Stimulated activated CD4-positive, alpha-beta T cell treated with anti-CD3 and anti-CD28 coated beads, Interleukin-15, amount 100 ng/mL, for 1 hour (primary cell): Measurements from ENCODE around the gene ZNF14.
"Not testable (repeated sequence)": the region's sequence is repeated elsewhere in the genome, so short reads cannot be mapped to it uniquely, and the experiment has no call there.

Experiments
- DNase-seq, 2 donors: peaks; one replicate each; pipeline ENCODE4 v3.0.0-alpha.2; 2020; ENCODE audit warnings: low read depth in 1 of 2, low spot score in 1 of 2

Gene ZNF14

DNA sequence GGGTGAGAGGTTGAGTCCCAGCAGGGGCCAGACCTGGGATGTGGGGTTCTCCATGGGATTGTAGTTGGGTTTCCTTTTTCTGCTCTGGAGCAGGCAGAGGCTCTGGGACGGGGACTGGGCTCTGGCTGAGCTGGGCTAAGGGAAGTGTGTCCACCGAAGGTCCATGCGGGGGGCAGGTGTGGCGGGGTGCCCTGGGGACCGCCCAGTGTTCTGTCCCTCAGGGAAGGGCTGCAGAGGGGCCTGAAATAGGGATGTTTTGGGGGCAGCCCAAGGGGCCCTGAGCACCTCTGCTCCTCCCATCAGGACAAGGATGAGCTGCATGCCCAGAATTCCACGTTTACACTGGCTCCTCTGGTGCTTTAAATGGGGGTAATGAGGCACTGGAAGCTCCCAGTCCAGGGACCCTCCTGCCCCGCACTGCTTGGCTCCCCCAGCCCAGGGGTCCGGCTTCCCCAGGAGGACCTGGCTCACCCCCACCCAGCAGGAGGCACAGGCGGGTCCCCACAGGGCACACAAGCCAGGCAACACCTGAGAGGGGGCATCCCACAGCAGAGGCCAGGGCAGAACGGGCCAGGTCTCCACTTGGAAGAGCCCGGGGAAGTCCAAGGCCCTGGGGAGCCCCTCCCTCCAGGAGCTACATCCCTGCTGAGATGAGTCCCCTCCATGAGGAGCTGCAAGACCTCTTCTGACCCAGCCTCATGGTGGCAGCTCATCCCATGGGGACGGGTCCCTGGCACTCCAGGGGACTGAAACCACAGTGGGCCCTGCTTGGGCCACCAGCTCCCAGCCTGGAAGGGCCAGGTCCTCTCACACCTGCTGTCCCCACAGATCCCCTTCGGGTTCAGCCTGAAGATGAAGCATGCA lies 14.7 kb upstream of the ZNF14 start:
- no peak for DNase-seq

DNA sequence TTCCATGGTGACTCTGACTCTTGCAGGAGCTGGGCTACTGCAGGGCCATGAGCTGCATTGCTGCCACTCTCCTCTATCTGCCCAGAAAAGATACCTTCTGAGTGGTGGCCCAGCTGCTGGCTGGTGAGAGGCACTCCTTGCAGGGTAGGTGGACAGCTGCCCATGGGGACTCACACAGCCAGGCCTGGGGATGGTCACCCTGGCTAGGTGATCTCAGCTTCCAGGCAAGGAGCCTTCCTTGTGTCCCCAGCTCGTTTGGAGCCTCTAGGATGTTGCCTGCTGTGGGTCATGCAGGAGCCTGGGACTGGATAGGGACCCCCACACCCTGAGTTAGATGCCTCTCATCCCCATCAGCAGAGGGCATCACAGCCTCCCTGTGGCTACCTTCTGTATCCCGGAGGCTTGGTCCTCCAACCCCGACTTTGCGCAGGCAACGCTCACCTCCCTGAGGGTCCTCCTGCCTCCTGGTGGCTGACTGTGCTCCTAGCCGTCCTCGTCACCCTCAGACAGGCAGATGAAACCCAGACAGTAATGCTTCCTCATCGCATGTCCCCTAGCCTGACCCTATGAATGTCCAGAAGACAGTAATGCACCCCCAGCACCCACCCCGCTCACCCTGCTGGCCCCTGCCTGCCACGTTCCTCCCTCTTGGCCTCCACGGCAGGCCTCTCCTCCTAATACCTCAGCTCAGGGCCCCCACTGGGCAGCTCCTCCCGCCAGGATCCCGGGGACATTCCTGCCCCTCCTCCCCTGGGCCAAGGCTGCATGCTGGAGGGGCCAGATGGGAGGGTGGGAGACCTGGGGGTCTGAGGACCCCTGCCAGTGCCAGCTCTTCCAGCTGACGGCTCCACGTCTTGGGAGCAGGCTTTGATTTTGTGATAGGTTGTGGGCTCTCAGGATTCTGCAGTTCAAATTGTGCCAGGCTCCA lies 13.6 kb upstream of the ZNF14 start:
- no peak for DNase-seq

DNA sequence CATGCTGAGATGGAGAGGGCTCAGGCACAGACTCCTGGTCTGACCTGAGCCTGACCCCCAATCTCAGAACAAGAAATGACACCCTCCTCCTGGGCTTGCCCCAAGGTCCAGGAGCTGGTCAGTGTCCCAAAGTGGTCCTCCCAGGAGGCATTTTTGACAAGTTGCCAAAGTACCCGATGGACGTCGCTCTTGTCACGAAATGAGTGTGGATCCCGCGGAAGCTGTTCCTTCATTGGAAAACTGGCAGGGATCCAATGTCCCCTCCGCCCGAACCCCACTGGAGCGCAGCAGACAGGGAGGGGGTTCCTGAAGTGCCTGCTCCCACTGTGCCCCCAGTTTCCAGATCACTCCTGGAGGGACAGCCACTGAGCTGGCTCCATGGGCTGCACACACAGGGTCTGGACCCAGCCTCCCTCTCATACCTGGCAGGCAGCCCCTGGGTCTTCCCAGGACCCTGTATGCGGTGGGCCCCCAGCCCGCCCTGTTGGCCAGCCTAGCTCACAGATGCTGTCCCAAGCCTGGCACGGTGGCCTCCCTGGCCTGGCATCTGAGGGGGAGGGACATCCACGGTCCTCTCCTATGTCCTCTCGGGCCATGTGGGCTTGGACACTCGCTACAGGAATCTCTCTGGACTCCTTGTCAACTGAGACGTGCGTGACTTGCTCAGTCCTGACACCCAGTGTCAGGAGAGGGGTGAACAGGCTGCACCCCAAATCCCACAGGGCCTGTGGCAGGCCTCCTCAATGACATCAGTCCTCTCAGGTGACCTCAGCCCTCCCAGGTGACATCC lies 12.8 kb upstream of the ZNF14 start:
- DNase-seq = no peak

DNA sequence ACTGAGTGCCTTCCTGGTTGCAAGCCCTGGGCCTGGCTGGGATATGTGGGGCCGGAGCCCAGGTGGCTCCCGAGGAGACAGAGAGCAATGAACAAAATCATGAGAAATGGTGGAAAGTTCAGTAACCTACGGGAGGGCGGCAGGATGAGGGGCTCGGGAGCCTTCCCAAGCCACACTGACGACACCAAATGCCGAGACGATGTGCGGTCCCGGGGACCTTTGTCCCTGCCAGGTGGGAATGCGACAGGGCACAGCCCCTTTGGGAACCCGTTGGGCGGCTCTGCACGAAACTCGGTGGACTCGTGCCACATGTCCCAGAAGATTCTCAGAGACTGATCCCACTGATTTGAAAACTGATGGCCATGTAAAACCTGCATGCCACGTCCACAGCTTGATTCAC lies 11.7 kb upstream of the ZNF14 start:
- no peak for DNase-seq

DNA sequence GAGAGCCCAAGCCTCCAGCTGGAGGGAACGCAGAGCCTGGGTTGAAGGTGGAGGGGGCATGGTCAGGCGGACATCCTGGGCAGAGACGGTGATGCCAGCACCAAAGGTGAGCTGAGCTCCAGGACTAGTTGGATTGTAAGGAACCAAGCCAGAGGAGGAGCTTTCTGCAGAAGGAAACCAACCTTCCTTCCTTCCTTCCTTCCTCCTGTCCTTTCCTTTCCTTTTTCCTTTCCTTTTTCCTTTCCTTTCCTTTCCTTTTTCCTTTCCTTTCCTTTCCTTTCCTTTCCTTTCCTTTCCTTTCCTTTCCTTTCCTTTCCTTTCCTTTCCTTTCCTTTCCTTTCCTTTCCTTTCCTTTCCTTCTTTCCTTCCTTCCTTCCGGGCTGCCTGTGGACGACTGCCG lies 11.0 kb upstream of the ZNF14 start:
- DNase-seq = not testable (repeated sequence)

DNA sequence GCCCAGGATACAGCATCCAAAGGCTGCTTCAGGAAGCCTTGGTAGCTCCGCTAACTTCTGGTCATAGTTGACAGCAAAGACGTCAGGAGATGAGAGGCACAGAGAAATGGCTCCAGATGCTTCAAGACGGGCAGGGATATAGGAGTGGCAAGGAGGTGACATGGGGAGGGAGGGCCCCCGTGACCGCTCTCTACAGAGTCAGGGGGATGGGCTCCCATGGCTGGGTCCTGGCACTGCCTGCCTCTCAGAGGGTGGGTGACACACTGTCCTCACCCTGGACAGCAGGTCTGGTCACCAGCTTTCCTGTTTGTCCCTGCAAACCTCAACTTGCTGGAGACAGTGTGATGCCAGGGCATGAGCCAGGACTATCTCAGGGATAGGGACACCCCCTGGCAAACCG lies 10.3 kb upstream of the ZNF14 start:
- DNase-seq = no peak

DNA sequence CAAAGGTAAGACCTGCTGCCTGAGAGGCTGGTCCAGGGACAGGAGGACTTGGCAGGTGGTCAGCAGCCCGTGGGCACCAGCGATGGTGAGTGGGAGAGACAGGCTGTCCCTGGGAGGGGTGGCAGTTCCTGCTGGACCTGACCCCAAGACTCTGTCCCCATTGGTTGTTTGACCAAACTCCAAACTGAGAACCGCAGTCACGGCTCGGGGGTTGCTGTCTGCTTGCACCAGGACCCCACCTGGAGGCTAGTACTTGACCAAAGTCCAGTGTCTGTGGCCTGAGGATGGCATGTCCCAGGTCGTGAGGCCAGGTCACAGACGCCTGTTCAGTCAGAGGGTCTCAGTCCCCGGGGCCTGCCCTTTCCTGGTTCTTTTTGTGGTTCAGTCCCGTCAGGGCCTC lies 9.9 kb upstream of the ZNF14 start:
- no peak for DNase-seq

DNA sequence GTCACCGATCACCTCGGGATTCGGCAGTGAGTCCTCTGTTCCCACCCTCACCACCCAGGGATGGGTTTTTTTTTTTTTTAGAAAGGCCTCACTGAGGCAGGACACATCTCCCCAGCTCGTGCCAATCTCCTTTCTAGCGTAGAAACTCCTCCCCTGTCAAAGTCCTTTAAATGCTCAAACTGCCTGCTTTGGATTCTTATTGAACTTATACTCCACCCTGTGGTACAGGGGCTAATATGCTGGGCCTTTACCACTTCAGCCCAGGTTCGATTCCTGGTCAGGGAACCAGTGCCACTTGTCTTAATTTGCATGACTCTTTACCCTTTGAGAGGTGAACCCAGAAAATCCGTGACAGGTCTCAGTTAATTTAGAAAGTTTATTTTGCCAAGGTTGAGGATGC lies 8.3 kb upstream of the ZNF14 start:
- no peak for DNase-seq

DNA sequence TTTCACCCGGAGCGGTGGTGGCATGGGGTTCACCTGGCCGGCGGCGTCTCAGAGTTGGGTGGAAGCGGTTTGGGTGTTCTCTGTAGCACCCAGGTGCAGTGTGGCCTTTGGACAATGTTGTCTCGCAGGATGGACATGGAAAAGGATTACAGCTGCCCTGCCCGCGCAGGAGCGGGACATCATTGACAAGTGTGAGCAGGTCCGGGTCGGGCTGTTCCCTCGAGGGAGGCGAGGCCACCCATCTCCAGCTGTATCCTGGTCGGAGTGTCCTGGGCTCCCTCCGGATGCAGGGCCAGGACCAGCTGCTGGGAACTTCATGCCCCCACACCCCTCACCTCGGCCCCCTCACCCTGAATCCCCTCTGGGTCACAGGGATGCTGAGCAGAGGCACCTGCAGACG lies 7.8 kb upstream of the ZNF14 start:
- DNase-seq = no peak

DNA sequence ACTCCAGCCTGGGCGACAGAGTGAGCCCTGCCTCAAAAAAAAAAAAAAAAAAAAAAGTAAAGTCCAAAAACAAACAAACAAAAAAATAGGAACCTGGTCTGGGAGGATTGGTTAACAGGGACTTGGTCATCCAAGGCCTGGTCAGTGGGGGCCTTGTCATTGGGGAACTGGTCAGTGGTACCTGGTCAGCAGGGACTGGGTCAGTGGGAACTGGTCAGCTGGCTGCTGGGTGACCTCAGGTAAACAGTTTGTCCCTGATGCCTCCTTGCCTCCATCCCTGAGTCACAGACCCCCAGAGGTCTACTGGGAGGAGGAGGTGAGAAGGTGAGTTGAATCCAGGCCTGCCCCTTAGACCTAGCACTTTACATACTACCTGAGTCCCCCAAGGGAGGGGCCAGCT lies 5.7 kb upstream of the ZNF14 start:
- DNase-seq = no peak

DNA sequence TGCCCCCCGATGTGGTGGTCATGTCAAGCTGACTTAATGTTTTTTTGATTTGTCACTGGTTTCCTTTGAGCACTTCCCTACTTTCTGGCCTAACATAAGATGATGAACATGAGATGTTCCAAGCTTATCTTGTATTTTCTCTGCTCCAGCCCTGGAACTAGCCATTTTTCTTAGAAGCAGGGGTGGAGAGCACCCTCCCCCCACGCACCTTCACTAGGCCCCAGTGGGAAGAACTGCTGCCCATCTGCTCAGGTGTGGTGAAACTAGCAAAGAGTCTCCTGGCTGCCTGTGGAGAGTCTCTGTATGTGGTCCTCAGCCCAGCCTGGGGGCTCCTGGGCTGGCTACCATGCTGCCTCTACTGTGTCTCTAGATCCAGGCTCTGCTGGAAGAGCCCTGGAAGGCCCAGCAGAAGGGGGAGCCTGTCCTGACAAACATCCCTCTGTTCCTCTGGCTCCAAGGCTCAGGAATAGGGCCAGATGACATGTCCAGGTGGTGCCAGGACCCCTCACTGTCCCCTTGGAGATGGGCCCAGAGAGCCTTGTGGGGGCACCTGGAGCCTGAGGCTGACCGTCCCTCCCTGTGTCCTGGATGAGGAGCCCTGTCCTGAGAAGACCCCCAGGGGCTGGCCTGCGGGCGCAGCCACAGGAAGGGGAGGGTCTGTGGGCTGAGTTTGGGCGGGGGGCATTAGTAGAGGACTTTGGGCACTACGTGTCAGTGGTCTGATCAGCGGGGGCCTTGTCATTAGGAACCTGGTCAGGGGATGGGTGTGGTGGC lies 4.8 kb upstream of the ZNF14 start:
- DNase-seq = no peak

DNA sequence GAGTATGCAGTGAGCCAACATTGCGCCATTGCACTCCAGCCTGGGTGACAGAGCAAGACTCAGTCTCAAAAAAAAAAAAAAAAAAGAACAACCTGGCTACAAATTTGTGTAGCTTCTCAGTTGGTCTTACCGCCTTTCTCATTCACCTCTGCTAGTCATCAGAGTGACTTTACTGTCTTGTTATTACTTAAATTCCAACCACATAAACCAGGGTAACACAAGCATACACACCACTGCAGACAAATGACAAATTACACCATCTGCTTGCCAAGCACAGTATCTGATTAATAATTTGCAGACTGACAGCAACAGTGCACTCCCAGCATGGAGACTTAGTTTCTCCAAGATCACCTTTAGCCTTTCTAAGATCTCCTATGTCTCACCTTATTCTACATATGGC lies 11.0 kb downstream of the ZNF14 start:
- no peak for DNase-seq

DNA sequence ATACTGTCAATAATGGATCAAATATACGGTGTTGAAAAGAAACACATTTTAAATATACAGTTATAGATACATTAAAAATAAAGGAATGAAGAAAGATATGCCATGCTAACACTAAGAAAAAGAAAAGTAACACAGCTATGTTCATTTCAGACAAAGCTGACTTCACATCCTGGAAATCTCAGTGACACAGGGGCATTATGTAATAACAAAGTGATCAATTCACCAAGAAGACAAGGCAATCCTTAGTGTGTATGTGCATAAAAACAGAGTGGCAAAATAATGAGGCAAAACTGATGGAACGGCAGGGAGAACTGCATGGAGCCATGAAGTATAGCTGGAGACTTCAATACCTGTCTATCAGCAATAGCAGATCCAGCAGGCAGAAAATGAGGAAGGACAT lies 13.1 kb downstream of the ZNF14 start:
- DNase-seq = no peak

DNA sequence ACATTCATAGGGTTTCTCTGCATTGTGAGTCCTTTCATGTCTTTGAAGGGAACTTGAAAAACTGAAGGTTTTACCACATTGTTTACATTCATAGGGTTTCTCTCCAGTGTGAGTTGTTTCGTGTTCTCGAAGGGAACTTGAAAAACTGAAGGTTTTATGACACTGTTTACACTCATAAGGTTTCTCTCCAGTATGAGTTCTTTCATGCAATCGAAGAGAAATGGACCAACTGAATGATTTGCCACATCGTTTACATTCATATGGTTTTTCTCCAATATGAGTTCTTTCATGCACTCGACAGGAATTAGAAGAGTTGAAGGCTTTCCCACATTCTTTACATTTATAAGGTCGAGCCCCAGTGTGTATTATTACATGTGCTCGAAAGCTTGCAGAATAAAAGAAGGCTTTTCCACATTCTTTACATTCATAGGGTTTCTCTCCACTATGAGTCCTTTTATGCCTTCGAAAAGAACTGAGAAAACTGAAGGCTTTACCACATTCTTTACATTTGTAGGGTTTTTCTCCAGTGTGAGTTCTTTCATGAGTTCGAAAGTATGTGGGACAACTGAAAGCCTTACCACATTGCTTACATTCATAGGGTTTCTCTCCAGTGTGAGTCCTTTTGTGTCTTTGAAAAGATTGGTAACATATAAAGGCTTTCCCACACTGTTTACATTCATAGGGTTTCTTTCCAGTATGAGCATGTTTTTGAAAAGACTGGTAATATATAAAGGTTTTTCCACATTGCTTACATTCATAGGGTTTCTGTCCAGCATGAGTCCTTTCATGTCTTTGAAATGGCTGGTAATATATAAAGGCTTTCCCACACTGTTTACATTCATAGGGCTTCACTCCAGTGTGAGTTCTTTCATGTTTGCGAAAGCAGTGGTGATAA lies 20.7 kb downstream of the ZNF14 start:
- no peak for DNase-seq

DNA sequence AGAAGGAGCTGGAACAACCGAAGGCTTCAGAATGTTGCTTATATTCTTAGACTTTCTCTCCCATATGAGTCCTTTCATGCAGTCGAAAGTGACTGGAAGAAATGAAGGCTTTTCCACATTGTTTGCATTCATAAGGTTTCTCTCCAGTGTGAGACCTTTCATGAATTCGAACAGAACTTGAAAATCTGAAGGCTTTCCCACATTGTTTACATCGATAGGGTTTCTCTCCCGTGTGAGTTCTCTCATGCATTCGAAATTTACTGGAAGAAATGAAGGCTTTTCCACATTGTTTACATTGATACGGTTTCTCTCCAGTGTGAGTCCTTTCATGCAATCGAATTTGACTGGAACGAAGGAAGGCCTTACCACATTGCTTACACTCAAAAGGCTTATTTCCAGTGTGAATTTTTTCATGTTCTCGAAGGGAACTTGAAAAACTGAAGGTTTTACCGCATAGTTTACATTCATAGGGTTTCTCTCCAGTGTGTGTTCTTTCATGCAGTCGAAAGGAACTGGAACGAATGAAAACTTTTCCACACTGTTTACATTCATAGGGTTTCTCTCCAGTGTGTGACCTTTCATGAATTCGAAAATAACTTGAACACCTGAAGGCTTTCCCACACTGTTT lies 21.5 kb downstream of the ZNF14 start:
- DNase-seq = no peak

DNA sequence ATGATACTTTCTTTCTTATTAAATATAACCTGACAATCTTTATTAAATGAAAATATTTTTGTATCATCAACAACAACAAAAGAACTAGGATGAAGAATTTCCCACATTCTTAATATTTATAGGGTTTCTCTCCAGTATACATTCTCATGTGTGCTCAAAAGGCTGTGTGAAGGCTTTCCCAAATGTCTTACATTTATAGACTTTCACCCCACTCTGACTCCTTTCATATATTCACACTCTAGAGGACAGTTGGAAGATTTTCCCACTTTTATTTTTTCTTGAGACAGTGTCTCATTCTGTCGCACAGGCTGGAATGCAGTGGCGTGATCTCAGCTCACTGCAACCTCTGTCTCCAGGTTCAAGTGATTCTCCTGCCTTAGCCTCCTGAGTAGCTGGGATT lies 22.4 kb downstream of the ZNF14 start:
- DNase-seq = no peak

DNA sequence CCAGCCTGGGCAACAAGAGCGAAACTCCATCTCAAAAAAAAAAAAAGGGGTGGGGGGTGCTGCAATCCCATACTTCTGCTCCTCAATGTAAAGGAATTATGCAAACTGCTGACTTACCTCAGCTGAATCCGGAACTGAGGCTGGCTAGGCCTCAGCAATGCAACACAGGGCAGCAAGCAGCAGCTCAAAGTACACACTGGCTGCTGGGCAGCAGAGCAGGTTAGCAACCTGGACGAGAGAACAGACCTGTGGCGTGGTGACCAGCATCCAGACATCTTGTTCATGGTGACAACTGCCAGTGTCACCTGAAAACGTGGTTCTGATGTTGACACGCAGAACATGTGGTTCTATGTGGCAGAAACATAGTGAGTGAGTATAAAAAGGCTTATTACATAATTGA lies 28.1 kb downstream of the ZNF14 start:
- no peak for DNase-seq

DNA sequence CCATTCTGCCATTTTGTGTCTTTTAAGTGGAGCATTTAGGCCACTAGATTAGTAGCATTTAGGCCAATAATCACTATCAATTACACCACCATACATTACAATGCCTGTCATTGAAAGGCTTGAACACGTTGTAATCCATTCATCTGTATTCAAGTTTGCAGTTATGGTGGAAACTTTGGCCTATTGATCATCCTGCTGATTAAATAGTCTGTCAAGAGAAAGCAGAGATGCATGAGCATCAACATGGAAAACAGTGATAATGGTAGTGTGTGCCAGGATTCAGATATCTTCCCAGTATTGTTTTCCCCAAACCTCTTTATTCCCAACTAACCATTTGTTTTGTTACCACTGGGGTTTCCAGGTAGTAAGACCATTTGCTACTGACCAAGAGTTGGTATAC lies 32.4 kb downstream of the ZNF14 start:
- not testable (repeated sequence) for DNase-seq

DNA sequence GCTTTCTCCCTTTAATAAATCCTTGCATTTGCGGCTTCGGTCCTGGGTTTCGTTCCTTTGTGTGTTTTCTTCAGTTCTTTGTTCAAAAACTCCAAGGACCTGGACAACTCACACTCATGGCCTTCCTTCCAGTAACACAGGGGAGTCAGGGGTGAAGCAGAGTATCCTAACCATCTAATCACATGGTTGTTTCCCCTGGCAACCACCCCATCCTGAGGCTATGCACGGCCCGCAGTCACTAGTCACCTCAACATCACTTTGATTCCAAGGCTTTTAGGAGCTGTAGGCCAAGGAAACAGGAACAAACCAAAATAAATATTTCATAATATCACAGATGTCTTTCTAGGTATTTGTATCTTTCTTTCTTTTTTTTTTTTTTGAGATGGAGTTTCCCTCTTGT lies 35.3 kb downstream of the ZNF14 start:
- no peak for DNase-seq
